HepG2 (cell line): ENCODE results near the gene ZBTB47. TPM values are rescaled to one million over a fixed set of nuclear protein-coding genes. Genes with fewer than 3 reads are reported as not detected.

Experiments used
- ATAC-seq: fragments of 200-7000 bp; cut with Tn5 transposase; 3 replicates; pipeline ENCODE4 v1.9.1; 2020; ENCODE audit warnings: mild to moderate bottlenecking, moderate library complexity
- BruUV-seq: library from RNA; stranded (reverse); fragments of 400-500 nt; replicated peaks from 2 replicates; lab custom pipeline; 2021; lab: Mats Ljungman, UMichigan
- CTCF ChIA-PET: fragments of 300-600 bp; formaldehyde crosslinking; extraction: SDS; loops from one replicate; lab custom pipeline; 2021; ENCODE audit warnings: low total read pairs, inconsistent platforms, low intra/inter-chr PET ratio; lab: Yijun Ruan, JAX
- POLR2A ChIA-PET: fragments of 350-600 bp; sonication (Branson Sonifier 250); formaldehyde crosslinking; loops from one replicate; lab custom pipeline; 2020; ENCODE audit warnings: antibody characterized with exemption, inconsistent platforms; lab: Yijun Ruan, JAX
- DNase-seq: peaks from one replicate; pipeline ENCODE4 v3.0.0-alpha.2; 2015; ENCODE audit warnings: low spot score
- FAIRE-seq: peaks from 3 replicates; lab custom pipeline; 2011; peaks lifted over from hg19 to GRCh38; lab: Jason Lieb, UNC
- H2AFZ ChIP-seq: one replicate; pipeline ENCODE4 v1.6.1; 2011; ENCODE audit warnings: low read length, inconsistent platforms
- H3K27ac ChIP-seq: fragments of 300-600 bp; 3 replicates; pipeline ENCODE4 v1.8.0; 2011; ENCODE audit warnings: mixed run types, mild to moderate bottlenecking, mixed read lengths, low read length, inconsistent platforms; ENCODE audit not compliant: insufficient read depth; ENCODE audit errors: extremely low read length
- H3K27me3 ChIP-seq, 2 experiments: fragments of 200-600 bp in 1 of 2; 2 replicates in 1 of 2; 3 replicates in 1 of 2; pipeline versions ENCODE4 v1.6.0 to v1.8.0; 2011; ENCODE audit warnings: low read length in 2 of 2, mild to moderate bottlenecking in 2 of 2, moderate library complexity in 2 of 2, inconsistent platforms in 1 of 2; ENCODE audit not compliant: insufficient read depth in 2 of 2, control insufficient read depth in 1 of 2
- H3K36me3 ChIP-seq, 2 experiments: fragments of 200-600 bp in 1 of 2; replicated peaks in 1 of 2; 2 replicates in 1 of 2; 3 replicates in 1 of 2; pipeline versions ENCODE4 v1.5.1 to v1.8.0; 2011; ENCODE audit warnings: low read length in 2 of 2, inconsistent platforms in 1 of 2; ENCODE audit not compliant: insufficient read depth in 2 of 2, control insufficient read depth in 1 of 2
- H3K4me1 ChIP-seq: 2 replicates; pipeline ENCODE4 v1.5.1; 2012; ENCODE audit warnings: low read length, inconsistent platforms; ENCODE audit not compliant: insufficient read depth
- H3K4me2 ChIP-seq: 2 replicates; pipeline ENCODE4 v1.6.0; 2011; ENCODE audit warnings: low read depth, low read length, inconsistent platforms
- H3K4me3 ChIP-seq, 3 experiments: fragments of 200-600 bp in 1 of 3; sonication (generic), shearing (Covaris generic) in 1 of 3; replicated peaks in 1 of 3; 2 replicates each; pipeline ENCODE4 v1.5.1; 2011 to 2016; ENCODE audit warnings: low read length in 3 of 3, inconsistent platforms in 2 of 3, low read depth in 2 of 3, mild to moderate bottlenecking in 2 of 3, control low read depth in 1 of 3, mixed read lengths in 1 of 3; ENCODE audit not compliant: insufficient read depth in 1 of 3
- H3K79me2 ChIP-seq: one replicate; pipeline ENCODE4 v1.6.1; 2011; ENCODE audit warnings: low read length, inconsistent platforms; ENCODE audit not compliant: insufficient read depth
- H3K9ac ChIP-seq: 2 replicates; pipeline ENCODE4 v1.6.0; 2011; ENCODE audit warnings: mild to moderate bottlenecking, low read depth, low read length, inconsistent platforms; ENCODE audit not compliant: insufficient read depth
- H3K9me3 ChIP-seq: 2 replicates; pipeline ENCODE4 v1.5.1; 2012; ENCODE audit warnings: mild to moderate bottlenecking, low read length
- H4K20me1 ChIP-seq: 2 replicates; pipeline ENCODE4 v1.6.0; 2011; ENCODE audit warnings: inconsistent platforms, mild to moderate bottlenecking, low read length, moderate library complexity; ENCODE audit not compliant: insufficient read depth
- FOXJ3 ChIP-seq: sonication (generic); formaldehyde crosslinking; IDR thresholded peaks from 2 replicates; pipeline ENCODE4 v1.4.0; 2020; ENCODE audit warnings: missing genetic modification reagents, mild to moderate bottlenecking, borderline replicate concordance
- FOXM1 ChIP-seq: sonication (generic); formaldehyde crosslinking; IDR thresholded peaks from 2 replicates; pipeline ENCODE4 v1.5.0; 2020; ENCODE audit warnings: missing genetic modification reagents
- KLF12 ChIP-seq: sonication (generic); formaldehyde crosslinking; IDR thresholded peaks from 2 replicates; pipeline ENCODE4 v1.4.0; 2020; ENCODE audit warnings: missing genetic modification reagents, borderline replicate concordance
- MZF1 ChIP-seq: sonication (generic); formaldehyde crosslinking; IDR thresholded peaks from 2 replicates; pipeline ENCODE4 v1.8.1; 2023; ENCODE audit warnings: mild to moderate bottlenecking, missing genetic modification reagents, borderline replicate concordance
- NFATC3 ChIP-seq: sonication (generic); formaldehyde crosslinking; IDR thresholded peaks from 2 replicates; pipeline ENCODE4 v1.5.1; 2020; ENCODE audit warnings: mild to moderate bottlenecking, missing genetic modification reagents
- RBM22 ChIP-seq: fragments of 200-400 bp; formaldehyde crosslinking; optimal IDR thresholded peaks from 2 replicates; pipeline ENCODE3; 2017; ENCODE audit warnings: mild to moderate bottlenecking, low read length, moderate library complexity
- ZNF530 ChIP-seq: sonication (generic); formaldehyde crosslinking; IDR thresholded peaks from 2 replicates; pipeline ENCODE4 v1.5.0; 2020; ENCODE audit warnings: low read depth, mild to moderate bottlenecking, missing genetic modification reagents
- ZNF883 ChIP-seq: sonication (generic); formaldehyde crosslinking; IDR thresholded peaks from 2 replicates; pipeline ENCODE4 v1.5.1; 2020; ENCODE audit warnings: mild to moderate bottlenecking, missing genetic modification reagents; ENCODE audit errors: not compliant biosample characterization
- ZSCAN21 ChIP-seq: sonication (generic); formaldehyde crosslinking; IDR thresholded peaks from 2 replicates; pipeline ENCODE4 v1.8.0; 2022; ENCODE audit warnings: mild to moderate bottlenecking, missing genetic modification reagents, moderate library complexity, borderline replicate concordance
- WGBS: methylation state at CpG from one replicate; pipeline ENCODE4 v1.1.6; 2017; ENCODE audit warnings: low lambda C conversion rate; 5-methylcytosine and 5-hydroxymethylcytosine counted together
- in situ Hi-C: cut with HindIII; loops from 2 replicates; pipeline ENCODE4 v1.10.0; 2017; ENCODE audit warnings: low pct_unique_long_range_greater_than_20kb; ENCODE audit not compliant: extremely low pct_ligation_motif_present
- intact Hi-C: fragments of 100-400 bp; cut with micrococcal nuclease; formaldehyde crosslinking; loops from one replicate; pipeline ENCODE4 v1.10.0; 2022; ENCODE audit not compliant: unreplicated experiment
- polyA plus RNA-seq, 8 experiments: library from polyadenylated mRNA; depleted of rRNA in 3 of 8; stranded (reverse) in 7 of 8; unstranded in 1 of 8; fragments of >200 nt; fragmentation: Illumina TruSeq in 4 of 8; extraction: Trizol in 4 of 8; gene quantifications; 2 replicates each; pipeline versions ENCODE4 v1.2.1 to v1.2.3, GENCODE V29; 2011 to 2016; ENCODE audit warnings: low read depth in 4 of 8, missing spikeins in 1 of 8, mixed read lengths in 1 of 8; ENCODE audit not compliant: insufficient read depth in 1 of 8
- total RNA-seq, 5 experiments: library from RNA; depleted of rRNA; stranded (reverse); fragments of >200 nt; fragmentation: Illumina TruSeq; extraction: Trizol; gene quantifications; 2 replicates each; pipeline ENCODE4 v1.2.3, GENCODE V29; 2016; ENCODE audit warnings: low read depth in 1 of 5
- TF ChIP-seq, protein P1 (sequence below): sonication (generic); formaldehyde crosslinking; IDR thresholded peaks from 2 replicates; pipeline ENCODE4 v1.5.1; 2020; ENCODE audit warnings: missing genetic modification reagents, mild to moderate bottlenecking, borderline replicate concordance
- TF ChIP-seq, protein P2 (sequence below): sonication (generic); formaldehyde crosslinking; IDR thresholded peaks from 2 replicates; pipeline ENCODE4 v1.9.0; 2021; ENCODE audit warnings: missing genetic modification reagents, borderline replicate concordance

The ZBTB47 gene
- total and polyA plus RNA-seq, 2 of the 13 experiments (the other 11 are each of a cell fraction or from before 2014, with no cell fraction given) = 1.5 to 3.1 TPM

- H3K36me3 ChIP-seq = peaks cover 32 to 88% of the 10 kb centered on the region in 2 experiments
- H2AFZ ChIP-seq = no peak overlapping the region
- H3K79me2 ChIP-seq = no peaks in the 10 kb centered on the region
- TF ChIP-seq RBM22 (peak; percentile 60), ZSCAN21 (CRISPR knock-in tag) (no peak), MZF1 (CRISPR knock-in tag) (no peak), FOXJ3 (no peak)
- TF ChIP-seq, all 625 proteins: peak for 1
- intact Hi-C loops = no loop called here
- Histone ChIP-seq H3K4me2 (no peak overlapping the region), H3K4me1 (no peaks in the 10 kb centered on the region), H3K9ac (no peak overlapping the region), H4K20me1 (no peaks in the 10 kb centered on the region), H3K4me3 (no peak overlapping the region), H3K9me3 (no peaks in the 10 kb centered on the region), H3K27me3 (no peaks in the 10 kb centered on the region), H3K27ac (no peak overlapping the region)
- ATAC-seq = no peak
- ChIA-PET CTCF (no interaction called here), POLR2A (no interaction called here)
- no peak for DNase-seq
- FAIRE-seq = no peak
- 98% methylated on average over 6 of the region's 6 CpGs for WGBS
- no TSS peak for BruUV-seq
- in situ Hi-C loops = no loop called here
Measured at GRCh38 chr3:42640771-42641370, 12.6 kb upstream of the ZBTB47 start.

DNA sequence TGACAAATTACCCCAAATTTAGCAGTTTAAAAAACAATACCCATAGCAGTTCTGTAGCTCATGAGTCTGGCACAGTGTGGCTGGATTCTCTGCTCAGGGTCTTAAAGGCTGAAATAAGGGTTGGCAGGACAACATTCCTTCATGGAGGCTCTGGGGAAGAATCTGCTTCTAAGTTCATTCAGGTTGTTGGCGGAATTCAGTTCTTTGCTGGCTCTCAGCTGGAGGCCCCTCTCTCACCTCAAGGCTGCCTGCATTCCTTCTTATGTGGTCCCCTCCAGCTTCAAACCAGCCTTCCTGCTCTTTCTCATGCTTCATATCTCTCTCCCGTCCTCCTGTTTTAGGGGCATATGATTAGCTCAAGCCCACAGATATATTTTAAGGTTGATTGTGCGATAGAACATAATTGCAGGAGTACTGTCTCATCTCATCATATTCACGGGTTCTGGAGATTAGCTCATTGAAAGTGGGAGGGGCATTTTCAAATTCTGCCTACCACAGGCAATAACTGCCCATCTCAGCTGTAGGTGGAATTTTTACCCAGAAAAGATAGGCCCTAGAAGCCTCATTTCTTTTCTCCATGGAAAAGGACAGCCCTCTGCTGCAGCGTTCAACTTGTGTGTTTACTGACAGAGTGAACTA lies 5.6 kb upstream of the ZBTB47 start:
- no peak overlapping the region for H3K9ac ChIP-seq
- CTCF ChIA-PET = no interaction called here
- no peaks in the 10 kb centered on the region for H3K9me3 ChIP-seq
- H3K36me3 ChIP-seq = peaks cover 14 to 42% of the 10 kb centered on the region in 2 experiments
- in situ Hi-C loops (no loop called here), intact Hi-C loops (no loop called here)
- no peak overlapping the region for H3K4me3 ChIP-seq
- 93% methylated on average over 5 of the region's 5 CpGs for WGBS
- no peaks in the 10 kb centered on the region for H4K20me1 ChIP-seq
- no peak overlapping the region for H3K4me2 ChIP-seq
- ATAC-seq (no peak), FAIRE-seq (no peak), DNase-seq (no peak)
- POLR2A ChIA-PET = interaction anchor here (0.9 kb wide), 1 partner anchor 48 kb away, joined by 4 read pairs; the partner anchor contains the start of gene NKTR
- peaks cover 4% of the 10 kb centered on the region for H3K79me2 ChIP-seq
- TSS peak; percentile 45 for BruUV-seq
- H2AFZ ChIP-seq = no peak overlapping the region
- peaks cover 18% of the 10 kb centered on the region for H3K4me1 ChIP-seq
- H3K27ac ChIP-seq = no peak overlapping the region
- no peaks in the 10 kb centered on the region for H3K27me3 ChIP-seq
- TF ChIP-seq FOXM1 (no peak), KLF12 (no peak), ZNF883 (no peak), ZNF530 (CRISPR knock-in tag) (no peak), NFATC3 (CRISPR knock-in tag) (no peak)
- TF ChIP-seq, protein P1, sequence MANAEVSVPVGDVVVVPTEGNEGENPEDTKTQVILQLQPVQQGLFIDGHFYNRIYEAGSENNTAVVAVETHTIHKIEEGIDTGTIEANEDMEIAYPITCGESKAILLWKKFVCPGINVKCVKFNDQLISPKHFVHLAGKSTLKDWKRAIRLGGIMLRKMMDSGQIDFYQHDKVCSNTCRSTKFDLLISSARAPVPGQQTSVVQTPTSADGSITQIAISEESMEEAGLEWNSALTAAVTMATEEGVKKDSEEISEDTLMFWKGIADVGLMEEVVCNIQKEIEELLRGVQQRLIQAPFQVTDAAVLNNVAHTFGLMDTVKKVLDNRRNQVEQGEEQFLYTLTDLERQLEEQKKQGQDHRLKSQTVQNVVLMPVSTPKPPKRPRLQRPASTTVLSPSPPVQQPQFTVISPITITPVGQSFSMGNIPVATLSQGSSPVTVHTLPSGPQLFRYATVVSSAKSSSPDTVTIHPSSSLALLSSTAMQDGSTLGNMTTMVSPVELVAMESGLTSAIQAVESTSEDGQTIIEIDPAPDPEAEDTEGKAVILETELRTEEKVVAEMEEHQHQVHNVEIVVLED (CRISPR knock-in tag) = no peak
- TF ChIP-seq, protein P2, sequence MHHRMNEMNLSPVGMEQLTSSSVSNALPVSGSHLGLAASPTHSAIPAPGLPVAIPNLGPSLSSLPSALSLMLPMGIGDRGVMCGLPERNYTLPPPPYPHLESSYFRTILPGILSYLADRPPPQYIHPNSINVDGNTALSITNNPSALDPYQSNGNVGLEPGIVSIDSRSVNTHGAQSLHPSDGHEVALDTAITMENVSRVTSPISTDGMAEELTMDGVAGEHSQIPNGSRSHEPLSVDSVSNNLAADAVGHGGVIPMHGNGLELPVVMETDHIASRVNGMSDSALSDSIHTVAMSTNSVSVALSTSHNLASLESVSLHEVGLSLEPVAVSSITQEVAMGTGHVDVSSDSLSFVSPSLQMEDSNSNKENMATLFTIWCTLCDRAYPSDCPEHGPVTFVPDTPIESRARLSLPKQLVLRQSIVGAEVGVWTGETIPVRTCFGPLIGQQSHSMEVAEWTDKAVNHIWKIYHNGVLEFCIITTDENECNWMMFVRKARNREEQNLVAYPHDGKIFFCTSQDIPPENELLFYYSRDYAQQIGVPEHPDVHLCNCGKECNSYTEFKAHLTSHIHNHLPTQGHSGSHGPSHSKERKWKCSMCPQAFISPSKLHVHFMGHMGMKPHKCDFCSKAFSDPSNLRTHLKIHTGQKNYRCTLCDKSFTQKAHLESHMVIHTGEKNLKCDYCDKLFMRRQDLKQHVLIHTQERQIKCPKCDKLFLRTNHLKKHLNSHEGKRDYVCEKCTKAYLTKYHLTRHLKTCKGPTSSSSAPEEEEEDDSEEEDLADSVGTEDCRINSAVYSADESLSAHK (CRISPR knock-in tag) = no peak
